Osteocyte (in vitro differentiated cells): ENCODE measurements around the gene BRAF. TPM values are rescaled to one million over a fixed set of nuclear protein-coding genes. Genes with fewer than 3 reads are reported as not detected.
"Not testable (repeated sequence)": the region's sequence is repeated elsewhere in the genome, so short reads cannot be mapped to it uniquely, and the experiment has no call there.

ENCODE experiments used
- DNase-seq: peaks from one replicate; pipeline ENCODE4 v3.0.0; 2021; ENCODE audit warnings: mixed read lengths; ENCODE audit not compliant: unreplicated experiment; ENCODE audit errors: extremely low spot score
- H3K27ac Mint-ChIP-seq: one replicate; pipeline ENCODE4 v1.8.0; 2021; ENCODE audit warnings: mild to moderate bottlenecking, mixed read lengths; ENCODE audit not compliant: unreplicated experiment
- H3K27me3 Mint-ChIP-seq: one replicate; pipeline ENCODE4 v1.8.0; 2021; ENCODE audit warnings: mixed read lengths; ENCODE audit not compliant: unreplicated experiment
- H3K36me3 Mint-ChIP-seq: one replicate; pipeline ENCODE4 v1.8.0; 2021; ENCODE audit warnings: mixed read lengths; ENCODE audit not compliant: unreplicated experiment
- H3K4me1 Mint-ChIP-seq: one replicate; pipeline ENCODE4 v1.8.0; 2021; ENCODE audit warnings: mixed read lengths; ENCODE audit not compliant: unreplicated experiment
- H3K4me3 Mint-ChIP-seq: one replicate; pipeline ENCODE4 v1.8.0; 2021; ENCODE audit warnings: mild to moderate bottlenecking, moderate library complexity, mixed read lengths; ENCODE audit not compliant: unreplicated experiment
- H3K9me3 Mint-ChIP-seq: one replicate; pipeline ENCODE4 v1.8.0; 2021; ENCODE audit warnings: mixed read lengths; ENCODE audit not compliant: unreplicated experiment
- CTCF ChIP-seq: fragments of 200-600 bp; sonication (generic); IDR thresholded peaks from 2 replicates; pipeline ENCODE4 v1.5.0; 2021; ENCODE audit warnings: antibody characterized with exemption, mild to moderate bottlenecking, moderate library complexity
- total RNA-seq: library from RNA; stranded (reverse); gene quantifications from 2 replicates; pipeline ENCODE4 v1.2.1, GENCODE V29; 2021

Gene BRAF
- total RNA-seq, 1 donor from 2014 or later, result 25.8 TPM

- Mint-ChIP-seq H3K36me3 (peaks cover 2% of the 10 kb centered on the region), H3K27me3 (no peaks in the 10 kb centered on the region), H3K4me1 (peaks cover 18% of the 10 kb centered on the region), H3K9me3 (no peaks in the 10 kb centered on the region), H3K4me3 (no peak overlapping the region), H3K27ac (no peak overlapping the region)
- no peak for DNase-seq
- no peak for TF ChIP-seq CTCF
Observed at GRCh38 chr7:140888087-140888486, 36.6 kb downstream of the BRAF start.

- no peaks in the 10 kb centered on the region for H3K36me3 Mint-ChIP-seq
- no peak overlapping the region for H3K4me3 Mint-ChIP-seq
- DNase-seq, result no peak
- peaks cover 8% of the 10 kb centered on the region for H3K4me1 Mint-ChIP-seq
- no peaks in the 10 kb centered on the region for H3K27me3 Mint-ChIP-seq
- no peaks in the 10 kb centered on the region for H3K9me3 Mint-ChIP-seq
- H3K27ac Mint-ChIP-seq, result no peak overlapping the region
- no peak for TF ChIP-seq CTCF
Observed at GRCh38 chr7:140885735-140886334, 38.9 kb downstream of the BRAF start.

- DNase-seq, result no peak
- Mint-ChIP-seq H3K27me3 (no peaks in the 10 kb centered on the region), H3K9me3 (peaks cover 2% of the 10 kb centered on the region), H3K4me1 (peaks cover 5% of the 10 kb centered on the region), H3K36me3 (peaks cover under 1% of the 10 kb centered on the region), H3K4me3 (no peak overlapping the region), H3K27ac (no peak overlapping the region)
- no peak for TF ChIP-seq CTCF
Observed at GRCh38 chr7:140883378-140883777, 41.4 kb downstream of the BRAF start.

- H3K27me3 Mint-ChIP-seq, H3K27ac Mint-ChIP-seq, H3K4me3 Mint-ChIP-seq, H3K9me3 Mint-ChIP-seq, H3K4me1 Mint-ChIP-seq, DNase-seq, H3K36me3 Mint-ChIP-seq: not testable (repeated sequence)
Observed at GRCh38 chr7:140882834-140883233, 41.9 kb downstream of the BRAF start.

- Mint-ChIP-seq H3K9me3 (peaks cover 14% of the 10 kb centered on the region), H3K4me1 (peaks cover 16% of the 10 kb centered on the region), H3K27me3 (no peaks in the 10 kb centered on the region), H3K27ac (no peak overlapping the region), H3K4me3 (no peak overlapping the region), H3K36me3 (peaks cover 3% of the 10 kb centered on the region)
- no peak for DNase-seq
- no peak for TF ChIP-seq CTCF
Observed at GRCh38 chr7:140881507-140882228, 43.1 kb downstream of the BRAF start.
